ENCODE measurements around the gene SPOCK1. TPM values are rescaled to one million over a fixed set of nuclear protein-coding genes. Genes with fewer than 3 reads are reported as not detected.

The SPOCK1 gene
- total and polyA plus RNA-seq, 10 donors: 0.50 to 17.0 (median 6.6) TPM

GRCh38 chr5:137366526-137366925, 132.6 kb downstream of the SPOCK1 start:
- Histone ChIP-seq H3K27me3 (replicated peaks in 1 of 7) (peaks cover 0 to 5% (median 0%) of the 10 kb centered on the region in 7 donors), H3K4me3 (no peak overlapping the region), H3K4me1 (no peaks in the 10 kb centered on the region), H3K27ac (no peak overlapping the region), H3K36me3 (no peaks in the 10 kb centered on the region), H3K9me3 (no peaks in the 10 kb centered on the region)
- TF ChIP-seq POLR2A (IDR thresholded peaks at IDR 0.05) (no peak), CTCF (IDR thresholded peaks at IDR 0.05 in 8 of 11, conservative IDR thresholded peaks at IDR 0.05 in 3 of 11) (no peak), POLR2AphosphoS5 (IDR thresholded peaks at IDR 0.05) (no peak)
- DNase-seq: no peak
- 54 to 74% (median 67%) methylated on average over 3 of the region's 3 CpGs for WGBS, 5 donors
- intact Hi-C loops (cut with DNase I; ENCODE audit: low total_unique reads): no loop called here

GRCh38 chr5:137365126-137365865, 133.8 kb downstream of the SPOCK1 start:
- H3K27me3 ChIP-seq (replicated peaks in 1 of 7): peaks cover 0 to 5% (median 0%) of the 10 kb centered on the region in 7 donors
- H3K4me1 ChIP-seq: no peaks in the 10 kb centered on the region
- no peak for TF ChIP-seq CTCF (IDR thresholded peaks at IDR 0.05 in 8 of 11, conservative IDR thresholded peaks at IDR 0.05 in 3 of 11)
- no peak for TF ChIP-seq POLR2A (IDR thresholded peaks at IDR 0.05)
- TF ChIP-seq POLR2AphosphoS5 (IDR thresholded peaks at IDR 0.05): no peak
- intact Hi-C loops (cut with DNase I; ENCODE audit: low total_unique reads): no loop called here
- DNase-seq: no peak
- no peaks in the 10 kb centered on the region for H3K9me3 ChIP-seq
- no peaks in the 10 kb centered on the region for H3K36me3 ChIP-seq
- no peak overlapping the region for H3K27ac ChIP-seq
- no peak overlapping the region for H3K4me3 ChIP-seq
- WGBS, 5 donors: 53 to 76% (median 68%) methylated on average over 3 of the region's 3 CpGs

GRCh38 chr5:137361280-137361679, 137.8 kb downstream of the SPOCK1 start:
- WGBS, 5 donors: 57 to 73% (median 63%) methylated on average over 2 of the region's 2 CpGs
- no peak for TF ChIP-seq CTCF (IDR thresholded peaks at IDR 0.05 in 8 of 11, conservative IDR thresholded peaks at IDR 0.05 in 3 of 11)
- no peak for TF ChIP-seq POLR2AphosphoS5 (IDR thresholded peaks at IDR 0.05)
- no peak for TF ChIP-seq POLR2A (IDR thresholded peaks at IDR 0.05)
- Histone ChIP-seq H3K4me3 (no peak overlapping the region), H3K36me3 (no peaks in the 10 kb centered on the region), H3K27me3 (replicated peaks in 1 of 7) (peaks cover 0 to 10% (median 0%) of the 10 kb centered on the region in 7 donors), H3K9me3 (no peaks in the 10 kb centered on the region), H3K4me1 (no peaks in the 10 kb centered on the region), H3K27ac (no peak overlapping the region)
- intact Hi-C loops (cut with DNase I; ENCODE audit: low total_unique reads): no loop called here
- DNase-seq: no peak

GRCh38 chr5:137360607-137361006, 138.5 kb downstream of the SPOCK1 start:
- TF ChIP-seq POLR2AphosphoS5 (IDR thresholded peaks at IDR 0.05): no peak
- no peak for TF ChIP-seq CTCF (IDR thresholded peaks at IDR 0.05 in 8 of 11, conservative IDR thresholded peaks at IDR 0.05 in 3 of 11)
- TF ChIP-seq POLR2A (IDR thresholded peaks at IDR 0.05): no peak
- Histone ChIP-seq H3K4me1 (no peaks in the 10 kb centered on the region), H3K4me3 (no peak overlapping the region), H3K27me3 (replicated peaks in 1 of 7) (peaks cover 0 to 13% (median 0%) of the 10 kb centered on the region in 7 donors), H3K36me3 (no peaks in the 10 kb centered on the region), H3K27ac (no peak overlapping the region), H3K9me3 (no peaks in the 10 kb centered on the region)
- DNase-seq: no peak
- intact Hi-C loops (cut with DNase I; ENCODE audit: low total_unique reads): no loop called here
